Peyer's patch (tissue), 4 donors: ENCODE measurements around the gene KRTAP6-1.

ENCODE experiments used
- CTCF ChIP-seq, 6 experiments: fragments of 450-650 bp in 4 of 6; fragments of 200-600 bp in 2 of 6; sonication (generic) in 1 of 6; IDR thresholded peaks; one replicate each; pipeline ENCODE4 v1.5.1; 2017 to 2019; ENCODE audit warnings: antibody characterized with exemption in 6 of 6, mild to moderate bottlenecking in 3 of 6, moderate library complexity in 1 of 6
- POLR2A ChIP-seq, 2 donors: fragments of 450-650 bp; IDR thresholded peaks; one replicate each; pipeline ENCODE4 v1.5.1; 2017; ENCODE audit warnings: antibody characterized with exemption in 2 of 2, mild to moderate bottlenecking in 2 of 2, moderate library complexity in 2 of 2

DNA sequence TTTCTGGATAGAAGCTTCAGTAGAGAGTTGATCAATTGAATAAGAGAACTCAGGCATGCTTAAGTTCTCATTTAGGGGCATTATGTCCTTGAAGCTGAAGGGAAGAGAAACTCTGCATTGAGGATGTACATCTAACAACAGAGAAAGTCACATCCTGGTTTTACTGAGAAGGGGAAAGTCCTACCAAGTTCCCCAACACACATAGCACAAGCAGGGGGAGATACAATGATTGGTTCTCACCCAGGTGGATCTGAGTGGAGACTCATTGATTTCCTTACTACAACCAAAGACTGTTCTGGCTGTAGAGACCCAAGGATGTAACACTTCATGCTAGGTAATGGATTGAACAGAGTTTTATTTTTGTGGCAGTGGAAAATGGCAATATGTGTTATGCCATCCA is 1.5 kb upstream of the KRTAP6-1 start:
- TF ChIP-seq CTCF (IDR thresholded peaks at IDR 0.05) (no peak), POLR2A (IDR thresholded peaks at IDR 0.05) (no peak)
